ENCODE results near the gene DEDD2. TPM values are rescaled to one million over a fixed set of nuclear protein-coding genes. Genes with fewer than 3 reads are reported as not detected.

DEDD2 gene
- total and polyA plus RNA-seq, 11 donors, result 11.1 to 24.1 (median 17.2) TPM

DNA sequence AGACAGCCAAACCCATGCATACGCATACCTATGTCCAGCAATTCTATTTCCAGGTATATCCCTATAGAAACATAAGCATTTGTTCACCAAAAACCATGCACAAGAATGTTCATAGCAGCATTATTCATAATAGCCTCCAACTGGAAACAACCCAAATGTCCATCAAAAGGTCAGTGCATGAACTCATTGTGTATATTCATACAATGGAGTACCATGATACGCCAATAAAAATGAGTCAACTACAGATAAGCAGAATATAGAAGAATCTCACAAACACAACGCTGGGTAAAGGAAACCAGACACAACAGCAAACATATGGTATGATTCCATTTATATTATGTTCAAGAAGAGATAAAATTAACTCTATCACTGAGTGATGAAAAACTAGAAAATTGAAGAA lies 23.8 kb downstream of the DEDD2 start:
- Histone ChIP-seq H3K4me3 (no peak overlapping the region), H3K27ac (no peak overlapping the region), H3K9me3 (peaks cover 0 to 6% (median 0%) of the 10 kb centered on the region in 12 donors), H3K36me3 (peaks cover 0 to 16% (median 7%) of the 10 kb centered on the region in 9 donors), H3K27me3 (no peaks in the 10 kb centered on the region), H3K4me1 (peaks cover 0 to 34% (median 0%) of the 10 kb centered on the region in 12 donors)
- TF ChIP-seq, protein P1, sequence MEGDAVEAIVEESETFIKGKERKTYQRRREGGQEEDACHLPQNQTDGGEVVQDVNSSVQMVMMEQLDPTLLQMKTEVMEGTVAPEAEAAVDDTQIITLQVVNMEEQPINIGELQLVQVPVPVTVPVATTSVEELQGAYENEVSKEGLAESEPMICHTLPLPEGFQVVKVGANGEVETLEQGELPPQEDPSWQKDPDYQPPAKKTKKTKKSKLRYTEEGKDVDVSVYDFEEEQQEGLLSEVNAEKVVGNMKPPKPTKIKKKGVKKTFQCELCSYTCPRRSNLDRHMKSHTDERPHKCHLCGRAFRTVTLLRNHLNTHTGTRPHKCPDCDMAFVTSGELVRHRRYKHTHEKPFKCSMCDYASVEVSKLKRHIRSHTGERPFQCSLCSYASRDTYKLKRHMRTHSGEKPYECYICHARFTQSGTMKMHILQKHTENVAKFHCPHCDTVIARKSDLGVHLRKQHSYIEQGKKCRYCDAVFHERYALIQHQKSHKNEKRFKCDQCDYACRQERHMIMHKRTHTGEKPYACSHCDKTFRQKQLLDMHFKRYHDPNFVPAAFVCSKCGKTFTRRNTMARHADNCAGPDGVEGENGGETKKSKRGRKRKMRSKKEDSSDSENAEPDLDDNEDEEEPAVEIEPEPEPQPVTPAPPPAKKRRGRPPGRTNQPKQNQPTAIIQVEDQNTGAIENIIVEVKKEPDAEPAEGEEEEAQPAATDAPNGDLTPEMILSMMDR (IDR thresholded peaks at IDR 0.05), result no peak
- TF ChIP-seq POLR2A (IDR thresholded peaks at IDR 0.05), result no peak
- intact Hi-C loops (cut with DNase I), result no loop called here
- WGBS, 4 donors, result 70 to 77% (median 74%) methylated on average over 3 of the region's 3 CpGs
- no peak for DNase-seq
- ATAC-seq, result no peak

DNA sequence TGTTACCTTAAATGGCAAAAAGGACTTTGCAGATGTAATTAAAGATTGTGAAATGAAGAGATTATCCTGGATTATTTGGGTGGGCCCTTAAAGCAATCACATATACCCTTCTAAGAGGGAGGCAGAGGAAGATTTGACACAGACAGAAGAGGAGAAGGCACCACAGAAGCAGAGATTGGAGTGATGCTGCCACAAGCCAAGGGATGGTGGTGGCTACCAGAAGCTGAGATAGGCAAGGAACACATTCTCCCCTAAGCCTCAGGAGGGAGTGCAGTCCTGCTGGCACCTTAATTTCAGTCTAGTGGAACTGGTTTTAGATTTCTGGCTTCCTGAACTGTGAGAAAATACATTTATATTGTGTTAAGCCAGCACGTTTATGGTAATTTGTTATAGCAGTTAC lies 24.2 kb downstream of the DEDD2 start:
- TF ChIP-seq POLR2A (IDR thresholded peaks at IDR 0.05), result no peak
- intact Hi-C loops (cut with DNase I), result no loop called here
- H3K4me3 ChIP-seq, result no peak overlapping the region
- no peak overlapping the region for H3K27ac ChIP-seq
- WGBS, 4 donors, result 85 to 96% (median 93%) methylated on average over 1 of the region's 1 CpG
- H3K4me1 ChIP-seq, result peaks cover 0 to 30% (median 0%) of the 10 kb centered on the region in 12 donors
- ATAC-seq, result no peak
- H3K9me3 ChIP-seq, result peaks cover 0 to 6% (median 0%) of the 10 kb centered on the region in 12 donors
- H3K36me3 ChIP-seq, result peaks cover 0 to 11% (median 3%) of the 10 kb centered on the region in 9 donors
- DNase-seq, result no peak
- H3K27me3 ChIP-seq, result no peaks in the 10 kb centered on the region

DNA sequence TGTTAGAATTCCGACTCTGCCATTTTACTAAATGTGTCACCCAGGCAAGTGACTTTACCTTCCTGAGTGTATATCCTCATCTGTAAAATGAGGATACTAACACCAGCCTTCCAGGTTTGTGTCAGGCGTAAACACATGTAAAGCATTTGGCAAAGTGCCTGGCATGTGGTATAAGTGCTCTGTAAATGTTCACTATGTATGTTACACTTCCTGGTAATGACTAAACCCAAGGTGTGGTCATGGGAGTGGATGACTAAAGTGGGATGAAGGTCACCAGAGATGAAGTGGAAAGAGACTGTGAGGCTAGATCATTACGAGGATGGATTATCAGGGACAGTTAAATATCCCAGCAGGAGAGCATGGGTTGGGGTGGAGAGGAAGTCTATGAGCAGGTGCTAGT lies 25.6 kb downstream of the DEDD2 start:
- no peak for ATAC-seq
- 61 to 73% (median 67%) methylated on average over 3 of the region's 3 CpGs for WGBS, 4 donors
- Histone ChIP-seq H3K36me3 (no peaks in the 10 kb centered on the region), H3K4me1 (peaks cover 0 to 17% (median 0%) of the 10 kb centered on the region in 12 donors), H3K9me3 (peaks cover 0 to 6% (median 0%) of the 10 kb centered on the region in 12 donors), H3K27me3 (no peaks in the 10 kb centered on the region), H3K27ac (no peak overlapping the region), H3K4me3 (no peak overlapping the region)
- no peak for TF ChIP-seq POLR2A (IDR thresholded peaks at IDR 0.05)
- DNase-seq, result no peak
- intact Hi-C loops (cut with DNase I), result no loop called here

DNA sequence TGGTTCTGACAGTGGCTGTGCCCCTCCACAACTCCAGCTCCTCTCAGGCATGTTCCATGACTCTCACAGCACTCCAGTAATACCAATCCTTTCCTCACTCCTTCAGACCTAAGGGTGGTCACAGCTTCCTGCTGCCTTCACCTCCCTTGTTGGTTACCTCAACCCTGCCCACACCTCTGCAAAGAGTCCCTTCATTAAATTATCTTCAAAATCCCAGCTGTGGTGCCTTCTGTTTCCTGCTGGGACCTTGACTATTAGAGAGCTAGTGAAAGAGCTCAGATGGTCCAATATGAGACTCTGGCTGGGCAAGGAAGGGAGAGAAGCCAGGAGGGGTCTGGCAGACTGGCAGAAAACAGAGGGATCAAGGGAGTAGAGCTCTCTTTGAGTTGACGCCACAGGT lies 26.1 kb downstream of the DEDD2 start:
- Histone ChIP-seq H3K27me3 (no peaks in the 10 kb centered on the region), H3K27ac (no peak overlapping the region), H3K4me1 (peaks cover 0 to 12% (median 0%) of the 10 kb centered on the region in 12 donors), H3K36me3 (no peaks in the 10 kb centered on the region), H3K9me3 (peaks cover 0 to 6% (median 0%) of the 10 kb centered on the region in 12 donors), H3K4me3 (no peak overlapping the region)
- no peak for DNase-seq
- no peak for ATAC-seq
- TF ChIP-seq POLR2A (IDR thresholded peaks at IDR 0.05), result no peak
- TF ChIP-seq, protein P1 (IDR thresholded peaks at IDR 0.05), result no peak
- WGBS, 4 donors, result 78 to 91% (median 88%) methylated on average over 1 of the region's 1 CpG
- intact Hi-C loops (cut with DNase I), result no loop called here

DNA sequence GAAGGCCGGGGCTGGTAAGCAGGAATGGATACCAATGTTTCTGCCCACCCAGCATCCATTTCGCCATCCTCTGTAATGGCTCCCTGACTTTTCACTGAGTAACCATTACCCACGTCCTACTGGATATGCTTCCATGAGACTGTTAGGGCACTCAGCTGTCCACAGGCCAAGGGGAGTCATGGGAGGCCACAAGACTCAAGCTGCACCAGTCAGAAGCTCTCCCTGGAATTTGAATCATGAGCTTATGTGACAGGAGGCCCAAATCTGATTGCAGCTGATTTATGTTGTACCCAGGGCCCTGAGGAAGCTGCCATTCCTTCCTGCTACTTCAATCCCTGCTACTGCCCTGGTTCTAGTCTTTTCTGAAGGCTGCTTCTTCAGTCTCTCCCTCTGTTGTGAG lies 28.3 kb downstream of the DEDD2 start:
- no peak overlapping the region for H3K4me3 ChIP-seq
- intact Hi-C loops (cut with DNase I), result loop anchor here in 2 of 10 donors (10.0 kb wide), 1 partner anchor 84 kb away; no protein-coding TSS in a partner anchor
- no peaks in the 10 kb centered on the region for H3K36me3 ChIP-seq
- peaks cover 0 to 6% (median 0%) of the 10 kb centered on the region in 12 donors for H3K9me3 ChIP-seq
- DNase-seq (no peak), ATAC-seq (no peak)
- H3K4me1 ChIP-seq, result peaks cover 0 to 34% (median 0%) of the 10 kb centered on the region in 12 donors
- TF ChIP-seq, protein P1 (IDR thresholded peaks at IDR 0.05), result no peak
- TF ChIP-seq POLR2A (IDR thresholded peaks at IDR 0.05), result no peak
- WGBS, 4 donors, result 76 to 77% (median 76%) methylated on average over 3 of the region's 3 CpGs
- no peaks in the 10 kb centered on the region for H3K27me3 ChIP-seq
- no peak overlapping the region for H3K27ac ChIP-seq
